ENCODE measurements around the gene MED22.
"Not testable (repeated sequence)": the region's sequence is repeated elsewhere in the genome, so short reads cannot be mapped to it uniquely, and the experiment has no call there.

Gene MED22

GRCh38 chr9:133304477-133305377 lies 43.2 kb downstream of the MED22 start:
- DNase-seq, result no peak

GRCh38 chr9:133304158-133304470 lies 43.8 kb downstream of the MED22 start:
- DNase-seq, result no peak

- no peak for DNase-seq
Measured at GRCh38 chr9:133303266-133304157, 44.4 kb downstream of the MED22 start.

GRCh38 chr9:133301253-133302230 lies 46.4 kb downstream of the MED22 start:
- DNase-seq, result no peak

GRCh38 chr9:133299996-133300395 lies 47.9 kb downstream of the MED22 start:
- not testable (repeated sequence) for DNase-seq

GRCh38 chr9:133294257-133294656 lies 53.7 kb downstream of the MED22 start:
- DNase-seq, result no peak

- no peak for DNase-seq
Measured at GRCh38 chr9:133290751-133291302, 57.1 kb downstream of the MED22 start.

Measured in activated CD4-positive, alpha-beta T cell treated with anti-CD3 and anti-CD28 coated beads, Interleukin-2, Interleukin-6, amounts not matched to agents 100 ng/mL and 50 ng/mL, durations not matched to agents 16 hours and 8 hours (primary cell).